ENCODE measurements around the gene BAZ1A. TPM values are rescaled to one million over a fixed set of nuclear protein-coding genes. Genes with fewer than 3 reads are reported as not detected.

BAZ1A gene
- total RNA-seq, 1 donor from 2014 or later, result 26.7 TPM

DNA sequence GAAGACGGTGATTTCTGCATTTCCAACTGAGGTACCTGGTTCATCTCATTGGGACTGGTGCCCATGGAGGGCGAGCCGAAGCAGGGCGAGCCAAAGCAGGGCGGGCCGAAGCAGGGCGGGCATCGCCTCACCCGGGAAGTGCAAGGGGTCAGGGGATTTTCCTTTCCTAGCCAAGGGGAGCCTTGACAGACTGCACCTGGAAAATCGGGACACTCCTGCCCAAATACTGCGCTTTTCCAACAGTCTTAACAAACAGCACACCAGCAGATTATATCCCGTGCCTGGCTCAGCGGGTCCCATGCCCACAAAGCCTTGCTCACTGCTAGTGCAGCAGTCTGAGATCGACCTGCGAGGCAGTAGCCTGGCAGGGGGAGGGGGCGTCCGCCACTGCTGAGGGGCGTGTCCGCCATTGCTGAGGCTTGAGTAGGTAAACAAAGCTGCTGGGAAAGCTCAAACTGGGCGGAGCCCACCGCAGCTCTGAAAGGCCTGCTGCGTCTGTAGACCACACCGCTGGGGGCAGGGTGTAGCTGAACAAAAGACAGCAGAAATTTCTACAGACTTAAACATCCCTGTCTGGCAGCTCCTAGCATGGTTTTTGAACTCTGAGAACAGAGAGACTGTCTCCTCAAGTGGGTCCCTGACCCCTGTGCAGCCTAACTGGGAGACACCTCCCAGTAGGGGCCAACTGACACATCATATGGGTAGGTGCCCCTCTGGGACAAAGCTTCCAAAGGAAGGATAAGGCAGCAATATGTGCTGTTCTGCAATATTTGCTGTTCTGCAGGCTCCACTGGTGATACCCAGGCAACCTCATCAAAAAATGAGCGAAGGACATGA is 77.2 kb downstream of the BAZ1A start:
- no peak for DNase-seq (ENCODE audit: extremely low spot score, unreplicated experiment)
- H3K27me3 Mint-ChIP-seq (ENCODE audit: unreplicated experiment), result no peaks in the 10 kb centered on the region
- H3K36me3 Mint-ChIP-seq (ENCODE audit: unreplicated experiment), result peaks cover 50% of the 10 kb centered on the region
- H3K4me1 Mint-ChIP-seq (ENCODE audit: unreplicated experiment), result no peaks in the 10 kb centered on the region
- no peaks in the 10 kb centered on the region for H3K9me3 Mint-ChIP-seq (ENCODE audit: unreplicated experiment)
- no peak overlapping the region for H3K27ac Mint-ChIP-seq (ENCODE audit: unreplicated experiment)
- TF ChIP-seq, protein P1, sequence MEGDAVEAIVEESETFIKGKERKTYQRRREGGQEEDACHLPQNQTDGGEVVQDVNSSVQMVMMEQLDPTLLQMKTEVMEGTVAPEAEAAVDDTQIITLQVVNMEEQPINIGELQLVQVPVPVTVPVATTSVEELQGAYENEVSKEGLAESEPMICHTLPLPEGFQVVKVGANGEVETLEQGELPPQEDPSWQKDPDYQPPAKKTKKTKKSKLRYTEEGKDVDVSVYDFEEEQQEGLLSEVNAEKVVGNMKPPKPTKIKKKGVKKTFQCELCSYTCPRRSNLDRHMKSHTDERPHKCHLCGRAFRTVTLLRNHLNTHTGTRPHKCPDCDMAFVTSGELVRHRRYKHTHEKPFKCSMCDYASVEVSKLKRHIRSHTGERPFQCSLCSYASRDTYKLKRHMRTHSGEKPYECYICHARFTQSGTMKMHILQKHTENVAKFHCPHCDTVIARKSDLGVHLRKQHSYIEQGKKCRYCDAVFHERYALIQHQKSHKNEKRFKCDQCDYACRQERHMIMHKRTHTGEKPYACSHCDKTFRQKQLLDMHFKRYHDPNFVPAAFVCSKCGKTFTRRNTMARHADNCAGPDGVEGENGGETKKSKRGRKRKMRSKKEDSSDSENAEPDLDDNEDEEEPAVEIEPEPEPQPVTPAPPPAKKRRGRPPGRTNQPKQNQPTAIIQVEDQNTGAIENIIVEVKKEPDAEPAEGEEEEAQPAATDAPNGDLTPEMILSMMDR (IDR thresholded peaks at IDR 0.05), result no peak
- H3K4me3 Mint-ChIP-seq (ENCODE audit: unreplicated experiment), result no peak overlapping the region

DNA sequence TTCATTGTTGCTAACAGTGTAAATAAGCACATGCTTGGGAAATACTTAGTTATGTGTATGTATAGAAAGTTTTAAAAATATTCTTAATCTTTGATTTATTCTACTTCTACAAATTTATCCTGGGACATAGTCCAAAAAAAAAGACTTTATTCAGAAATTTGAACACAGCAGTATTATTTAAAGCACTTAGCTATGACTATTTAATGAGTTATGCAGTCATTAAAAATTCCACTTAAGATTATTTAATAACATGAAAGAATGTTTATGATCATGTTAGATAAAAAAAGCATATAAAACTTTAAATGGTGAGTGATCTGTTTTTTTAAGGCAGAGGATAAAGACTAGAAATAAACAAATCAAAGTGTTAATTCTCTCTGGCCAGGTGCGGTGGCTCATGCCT is 78.3 kb downstream of the BAZ1A start:
- Mint-ChIP-seq H3K27ac (ENCODE audit: unreplicated experiment) (no peak overlapping the region), H3K4me1 (ENCODE audit: unreplicated experiment) (no peaks in the 10 kb centered on the region), H3K9me3 (ENCODE audit: unreplicated experiment) (no peaks in the 10 kb centered on the region), H3K4me3 (ENCODE audit: unreplicated experiment) (no peak overlapping the region), H3K27me3 (ENCODE audit: unreplicated experiment) (no peaks in the 10 kb centered on the region), H3K36me3 (ENCODE audit: unreplicated experiment) (peaks cover 44% of the 10 kb centered on the region)
- DNase-seq (ENCODE audit: extremely low spot score, unreplicated experiment), result no peak
- TF ChIP-seq, protein P1 (IDR thresholded peaks at IDR 0.05), result no peak

DNA sequence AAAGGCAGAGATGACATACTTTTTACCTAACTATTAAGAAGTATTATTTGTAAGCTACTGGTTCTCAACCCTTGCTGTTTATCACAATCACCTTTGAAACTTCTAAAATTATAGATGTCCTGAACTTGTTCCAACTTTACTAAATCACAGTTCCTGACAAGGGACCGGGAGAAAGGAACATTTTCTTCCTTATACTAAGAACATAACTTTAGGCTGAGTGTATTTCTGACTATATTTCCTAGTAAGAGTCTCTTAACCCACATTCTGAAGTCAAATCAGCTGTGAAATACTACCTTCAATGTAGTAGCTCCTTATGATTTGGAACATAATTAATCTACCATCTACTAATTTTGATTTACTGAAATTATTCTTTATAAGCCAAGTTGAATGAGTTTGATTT is 80.2 kb downstream of the BAZ1A start:
- H3K36me3 Mint-ChIP-seq (ENCODE audit: unreplicated experiment), result peaks cover 43% of the 10 kb centered on the region
- TF ChIP-seq, protein P1 (IDR thresholded peaks at IDR 0.05), result no peak
- H3K27ac Mint-ChIP-seq (ENCODE audit: unreplicated experiment), result no peak overlapping the region
- no peak overlapping the region for H3K4me3 Mint-ChIP-seq (ENCODE audit: unreplicated experiment)
- H3K27me3 Mint-ChIP-seq (ENCODE audit: unreplicated experiment), result no peaks in the 10 kb centered on the region
- H3K4me1 Mint-ChIP-seq (ENCODE audit: unreplicated experiment), result no peaks in the 10 kb centered on the region
- no peaks in the 10 kb centered on the region for H3K9me3 Mint-ChIP-seq (ENCODE audit: unreplicated experiment)
- DNase-seq (ENCODE audit: extremely low spot score, unreplicated experiment), result no peak

DNA sequence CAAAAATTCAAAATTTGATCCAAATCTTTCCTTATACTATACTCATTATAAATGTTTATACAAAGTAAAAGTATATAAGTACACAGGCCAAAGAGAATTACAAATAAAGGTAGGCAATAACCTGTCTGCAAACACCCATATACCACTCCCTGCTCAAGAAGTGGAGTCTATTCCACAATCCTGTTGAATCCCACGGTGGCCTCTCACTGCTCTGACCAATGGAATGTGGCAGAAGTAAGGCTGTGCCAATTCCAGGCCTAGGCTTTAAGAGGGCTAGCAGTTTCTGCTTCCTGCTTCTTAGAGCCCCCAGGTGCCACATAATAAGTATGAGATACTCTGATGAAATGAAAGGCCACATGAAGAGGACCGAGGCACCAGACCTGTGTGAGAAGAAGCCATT is 80.9 kb downstream of the BAZ1A start:
- Mint-ChIP-seq H3K27me3 (ENCODE audit: unreplicated experiment) (no peaks in the 10 kb centered on the region), H3K4me1 (ENCODE audit: unreplicated experiment) (no peaks in the 10 kb centered on the region), H3K9me3 (ENCODE audit: unreplicated experiment) (no peaks in the 10 kb centered on the region), H3K27ac (ENCODE audit: unreplicated experiment) (no peak overlapping the region), H3K36me3 (ENCODE audit: unreplicated experiment) (peaks cover 40% of the 10 kb centered on the region), H3K4me3 (ENCODE audit: unreplicated experiment) (no peak overlapping the region)
- TF ChIP-seq, protein P1 (IDR thresholded peaks at IDR 0.05), result no peak
- DNase-seq (ENCODE audit: extremely low spot score, unreplicated experiment), result no peak

DNA sequence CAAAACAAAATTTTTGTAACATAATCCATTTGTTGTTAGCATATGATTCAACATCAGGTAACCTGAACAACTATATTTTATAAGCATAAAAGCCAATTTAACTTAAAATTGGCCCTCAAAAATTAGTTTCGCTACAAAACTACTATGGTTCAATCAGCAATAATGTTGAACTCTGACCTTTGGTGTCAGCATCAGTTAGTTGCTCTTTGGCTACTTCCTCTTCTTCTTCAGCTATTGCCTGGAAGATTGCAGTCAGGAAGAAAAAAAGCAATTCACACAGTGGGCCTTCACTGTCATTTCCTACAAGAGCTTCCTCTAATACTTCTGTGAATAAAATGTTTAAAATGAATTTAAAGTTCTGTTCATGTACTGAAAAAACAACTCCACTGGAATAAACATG is 82.6 kb downstream of the BAZ1A start:
- no peaks in the 10 kb centered on the region for H3K9me3 Mint-ChIP-seq (ENCODE audit: unreplicated experiment)
- TF ChIP-seq, protein P1 (IDR thresholded peaks at IDR 0.05), result no peak
- H3K27ac Mint-ChIP-seq (ENCODE audit: unreplicated experiment), result no peak overlapping the region
- no peaks in the 10 kb centered on the region for H3K4me1 Mint-ChIP-seq (ENCODE audit: unreplicated experiment)
- no peak for DNase-seq (ENCODE audit: extremely low spot score, unreplicated experiment)
- no peaks in the 10 kb centered on the region for H3K27me3 Mint-ChIP-seq (ENCODE audit: unreplicated experiment)
- H3K4me3 Mint-ChIP-seq (ENCODE audit: unreplicated experiment), result no peak overlapping the region
- H3K36me3 Mint-ChIP-seq (ENCODE audit: unreplicated experiment), result peaks cover 28% of the 10 kb centered on the region
